HTERT RPE-1 (cell line): ENCODE measurements around the gene CHL1.
"Not testable (repeated sequence)": the region's sequence is repeated elsewhere in the genome, so short reads cannot be mapped to it uniquely, and the experiment has no call there.

Experiments used
- in situ Hi-C: fragments of 300-500 bp; cut with MboI; formaldehyde crosslinking; loops from 4 replicates; pipeline ENCODE4 v1.14.3; 2020; ENCODE audit warnings: low sequenced_read_pairs

Gene CHL1

GRCh38 chr3:330494-331115 is 134.0 kb downstream of the CHL1 start:
- in situ Hi-C loops, result no loop called here

GRCh38 chr3:331881-332280 is 135.3 kb downstream of the CHL1 start:
- in situ Hi-C loops, result no loop called here

GRCh38 chr3:332701-333100 is 136.1 kb downstream of the CHL1 start:
- in situ Hi-C loops, result no loop called here

- in situ Hi-C loops, result no loop called here
These were observed 138.7 kb downstream of the CHL1 start for GRCh38 chr3:335240-335639.

- in situ Hi-C loops, result no loop called here
These were observed 142.8 kb downstream of the CHL1 start for GRCh38 chr3:339351-339750.

- in situ Hi-C loops, result no loop called here
These were observed 145.4 kb downstream of the CHL1 start for GRCh38 chr3:341998-342397.

- in situ Hi-C loops, result no loop called here
These were observed 149.6 kb downstream of the CHL1 start for GRCh38 chr3:346186-346585.

- in situ Hi-C loops, result no loop called here
These were observed 151.0 kb downstream of the CHL1 start for GRCh38 chr3:347581-347980.

- in situ Hi-C loops, result no loop called here
These were observed 154.4 kb downstream of the CHL1 start for GRCh38 chr3:350871-351371.

- in situ Hi-C loops, result no loop called here
These were observed 156.0 kb downstream of the CHL1 start for GRCh38 chr3:352599-352998.

GRCh38 chr3:353191-353739 is 156.7 kb downstream of the CHL1 start:
- in situ Hi-C loops, result no loop called here

- in situ Hi-C loops, result no loop called here
These were observed 157.9 kb downstream of the CHL1 start for GRCh38 chr3:354432-354831.

- in situ Hi-C loops, result no loop called here
These were observed 159.1 kb downstream of the CHL1 start for GRCh38 chr3:355622-356021.

- in situ Hi-C loops, result no loop called here
These were observed 160.4 kb downstream of the CHL1 start for GRCh38 chr3:356952-357351.

- in situ Hi-C loops, result no loop called here
These were observed 163.1 kb downstream of the CHL1 start for GRCh38 chr3:359672-360071.

GRCh38 chr3:362681-363338 is 166.2 kb downstream of the CHL1 start:
- in situ Hi-C loops, result no loop called here

GRCh38 chr3:364287-364686 is 167.7 kb downstream of the CHL1 start:
- in situ Hi-C loops, result no loop called here

- in situ Hi-C loops, result no loop called here
These were observed 168.7 kb downstream of the CHL1 start for GRCh38 chr3:365268-365667.

- in situ Hi-C loops, result not testable (repeated sequence)
These were observed 169.7 kb downstream of the CHL1 start for GRCh38 chr3:366253-366652.

GRCh38 chr3:373193-373779 is 176.7 kb downstream of the CHL1 start:
- in situ Hi-C loops, result no loop called here

- in situ Hi-C loops, result no loop called here
These were observed 177.9 kb downstream of the CHL1 start for GRCh38 chr3:374459-374858.

GRCh38 chr3:377158-377561 is 180.6 kb downstream of the CHL1 start:
- in situ Hi-C loops, result no loop called here
